HCT116 (cell line): ENCODE results near the gene SLC3A2. TPM values are rescaled to one million over a fixed set of nuclear protein-coding genes. Genes with fewer than 3 reads are reported as not detected.
A peak's percentile ranks its signal among the peaks of the same experiment; 100 is the strongest.

ENCODE experiments used
- ATAC-seq: fragments of 200-7000 bp; cut with Tn5 transposase; 2 replicates; pipeline ENCODE4 v1.9.1; 2020; ENCODE audit warnings: mild to moderate bottlenecking, moderate library complexity
- BruUV-seq: library from RNA; stranded (reverse); fragments of 400-500 nt; replicated peaks from 2 replicates; lab custom pipeline; 2021; lab: Mats Ljungman, UMichigan
- CTCF ChIA-PET: fragments of 300-600 bp; sonication (Branson Sonifier 250); formaldehyde crosslinking; loops from one replicate; lab custom pipeline; 2021; ENCODE audit warnings: antibody characterized with exemption; lab: Charles Lee
- POLR2A ChIA-PET: fragments of 300-600, 350-600 bp; sonication (Branson Sonifier 250); formaldehyde crosslinking; loops from one replicate; lab custom pipeline; 2021; ENCODE audit warnings: antibody characterized with exemption; lab: Charles Lee
- RAD21 ChIA-PET, 2 experiments: fragments of 300-600 bp; sonication (Branson Sonifier 250); formaldehyde crosslinking; loops; one replicate each; lab custom pipeline; 2023; ENCODE audit warnings: low total read pairs in 2 of 2; ENCODE audit not compliant: uncharacterized antibody in 2 of 2, unreplicated experiment in 2 of 2, low non-redundant PET in 1 of 2; lab: Charles Lee
- DNase-seq: peaks from one replicate; pipeline ENCODE4 v3.0.0-alpha.2; 2010; ENCODE audit warnings: low read depth, low spot score
- H2AFZ ChIP-seq: fragments of 200-600 bp; shearing (Covaris generic), sonication (generic); 2 replicates; pipeline ENCODE4 v1.6.1; 2017; ENCODE audit warnings: low read depth, mixed run types, mixed read lengths, antibody characterized with exemption, low read length; ENCODE audit not compliant: poor library complexity, severe bottlenecking
- H3K27ac ChIP-seq: 2 replicates; pipeline ENCODE4 v1.5.1; 2012; ENCODE audit warnings: low read depth, low read length
- H3K27me3 ChIP-seq: fragments of 200-600 bp; sonication (generic); 2 replicates; pipeline ENCODE4 v1.6.1; 2016; ENCODE audit warnings: mixed run types, low read length, mixed read lengths; ENCODE audit not compliant: insufficient read depth
- H3K36me3 ChIP-seq, 2 experiments: fragments of 200-500 bp in 1 of 2; fragments of 200-600 bp in 1 of 2; sonication (Bioruptor generic) in 1 of 2; sonication (generic) in 1 of 2; 2 replicates each; pipeline versions ENCODE4 v1.5.1 to v1.6.1; 2014 to 2016; ENCODE audit warnings: low read length in 2 of 2, inconsistent platforms in 1 of 2, mixed read lengths in 1 of 2, mixed run types in 1 of 2; ENCODE audit not compliant: insufficient read depth in 2 of 2, control insufficient read depth in 1 of 2
- H3K4me1 ChIP-seq, 2 experiments: fragments of 200-600 bp in 1 of 2; sonication (generic) in 1 of 2; 2 replicates each; pipeline versions ENCODE4 v1.5.1 to v1.6.1; 2012 to 2017; ENCODE audit warnings: low read length in 2 of 2, inconsistent platforms in 1 of 2, mild to moderate bottlenecking in 1 of 2, mixed read lengths in 1 of 2, mixed run types in 1 of 2, moderate library complexity in 1 of 2; ENCODE audit not compliant: insufficient read depth in 2 of 2, control insufficient read depth in 1 of 2
- H3K4me2 ChIP-seq: fragments of 200-600 bp; sonication (generic); 2 replicates; pipeline ENCODE4 v1.6.1; 2017; ENCODE audit warnings: mixed run types, low read length, mixed read lengths
- H3K4me3 ChIP-seq, 2 experiments: fragments of 200-600 bp in 1 of 2; sonication (generic) in 1 of 2; replicated peaks in 1 of 2; 2 replicates each; pipeline ENCODE4 v1.5.1; 2011 to 2016; ENCODE audit warnings: low read length in 2 of 2, control low read depth in 1 of 2, low read depth in 1 of 2, mild to moderate bottlenecking in 1 of 2, mixed read lengths in 1 of 2, mixed run types in 1 of 2
- H3K79me2 ChIP-seq: fragments of 200-600 bp; sonication (generic); 2 replicates; pipeline ENCODE4 v1.6.1; 2017; ENCODE audit warnings: mild to moderate bottlenecking, mixed run types, low read length, moderate library complexity, mixed read lengths; ENCODE audit not compliant: insufficient read depth
- H3K9ac ChIP-seq: fragments of 200-600 bp; sonication (generic); 2 replicates; pipeline ENCODE4 v1.6.1; 2016; ENCODE audit warnings: low read length, mixed read lengths
- H3K9me2 ChIP-seq: fragments of 200-600 bp; sonication (generic), shearing (Covaris generic); 2 replicates; pipeline ENCODE4 v1.6.1; 2017; ENCODE audit warnings: mixed run types, mild to moderate bottlenecking, moderate library complexity; ENCODE audit not compliant: insufficient read depth
- H3K9me3 ChIP-seq, 2 experiments: fragments of 200-500 bp in 1 of 2; fragments of 200-600 bp in 1 of 2; sonication (Bioruptor generic) in 1 of 2; sonication (generic) in 1 of 2; 2 replicates each; pipeline ENCODE4 v1.6.1; 2014 to 2017; ENCODE audit warnings: low read length in 2 of 2, mixed read lengths in 2 of 2, inconsistent platforms in 1 of 2, low read depth in 1 of 2, mild to moderate bottlenecking in 1 of 2, mixed run types in 1 of 2, moderate library complexity in 1 of 2; ENCODE audit not compliant: control insufficient read depth in 1 of 2, insufficient read depth in 1 of 2
- H4K20me1 ChIP-seq: fragments of 200-600 bp; sonication (generic), shearing (Covaris generic); 2 replicates; pipeline ENCODE4 v1.6.1; 2017; ENCODE audit warnings: mixed run types, mild to moderate bottlenecking, moderate library complexity; ENCODE audit not compliant: insufficient read depth
- ATF3 ChIP-seq: IDR thresholded peaks from 2 replicates; pipeline ENCODE4 v1.6.1; 2012
- CTCF ChIP-seq, 3 experiments: fragments of 200-600 bp in 1 of 3; sonication (generic) in 1 of 3; IDR thresholded peaks in 2 of 3; conservative IDR thresholded peaks in 1 of 3; 2 replicates each; pipeline ENCODE4 v1.5.1; 2012 to 2017; ENCODE audit warnings: low read depth in 2 of 3, low read length in 2 of 3, antibody characterized with exemption in 1 of 3, borderline replicate concordance in 1 of 3, control low read depth in 1 of 3, mild to moderate bottlenecking in 1 of 3, mixed read lengths in 1 of 3, mixed run types in 1 of 3, moderate library complexity in 1 of 3; ENCODE audit not compliant: insufficient read depth in 1 of 3
- EGR1 ChIP-seq: IDR thresholded peaks from 2 replicates; pipeline ENCODE4 v1.6.1; 2012; ENCODE audit warnings: low read depth
- EZH2 ChIP-seq: fragments of 200-600 bp; sonication (generic); IDR thresholded peaks from 2 replicates; pipeline ENCODE4 v1.6.1; 2017; ENCODE audit warnings: antibody characterized with exemption, mixed run types
- EZH2phosphoT487 ChIP-seq: fragments of 200-600 bp; IDR thresholded peaks from 2 replicates; pipeline ENCODE4 v1.6.1; 2018; ENCODE audit warnings: antibody characterized with exemption, borderline replicate concordance
- FOSL1 ChIP-seq: IDR thresholded peaks from 2 replicates; pipeline ENCODE4 v1.6.1; 2012; ENCODE audit warnings: low read depth
- RAD21 ChIP-seq: IDR thresholded peaks from 2 replicates; pipeline ENCODE4 v1.6.1; 2012; ENCODE audit warnings: low read depth, mild to moderate bottlenecking
- REST ChIP-seq: IDR thresholded peaks from 2 replicates; pipeline ENCODE4 v1.6.1; 2012; ENCODE audit warnings: low read depth
- YY1 ChIP-seq: IDR thresholded peaks from 2 replicates; pipeline ENCODE4 v1.6.1; 2011; ENCODE audit warnings: low read length, low read depth, moderate library complexity, mild to moderate bottlenecking; ENCODE audit not compliant: insufficient replicate concordance; ENCODE audit errors: extremely low read depth
- ZNF274 ChIP-seq: fragments of 200-500 bp; sonication (Bioruptor generic); IDR thresholded peaks from 2 replicates; pipeline ENCODE4 v1.6.1; 2014; ENCODE audit warnings: mild to moderate bottlenecking, low read depth, low read length, inconsistent platforms
- intact Hi-C: fragments of 100-400 bp; cut with micrococcal nuclease; formaldehyde crosslinking; loops from 2 replicates; pipeline ENCODE4 v1.10.0; 2022
- total RNA-seq: library from RNA; stranded (reverse); gene quantifications from one replicate; pipeline ENCODE4 v1.2.1, GENCODE V29; 2021; ENCODE audit not compliant: unreplicated experiment

The SLC3A2 gene
- total RNA-seq, 1 experiment from 2014 or later = 418 TPM

GRCh38 chr11:62857541-62857982 is 23.1 kb upstream of the SLC3A2 start:
- Histone ChIP-seq H3K27me3 (no peaks in the 10 kb centered on the region), H2AFZ (no peak overlapping the region)
- TF ChIP-seq REST = no peak
- no peak for TF ChIP-seq FOSL1
- no peak for TF ChIP-seq EZH2
- TF ChIP-seq EZH2phosphoT487 = no peak
- TF ChIP-seq ZNF274 = no peak
- no peak for TF ChIP-seq RAD21
- no peak for TF ChIP-seq YY1
- no peak for TF ChIP-seq EGR1
- no peak for TF ChIP-seq CTCF (IDR thresholded peaks at IDR 0.05 in 2 of 3, conservative IDR thresholded peaks at IDR 0.05 in 1 of 3; ENCODE audit: borderline replicate concordance in 1 of 3, insufficient read depth in 1 of 3, low read depth in 2 of 3, low read length in 2 of 3)
- TF ChIP-seq ATF3 = no peak
- TF ChIP-seq, all 23 proteins: peak for 0
- DNase-seq (no peak), ATAC-seq (no peak)
- peak overlapping the region; percentile 92 for H3K4me2 ChIP-seq
- H3K4me1 ChIP-seq = peaks cover 42 to 61% of the 10 kb centered on the region in 2 experiments
- peaks cover 25% of the 10 kb centered on the region for H4K20me1 ChIP-seq
- H3K79me2 ChIP-seq = peaks cover 96% of the 10 kb centered on the region
- intact Hi-C loops = no loop called here
- H3K9me3 ChIP-seq = no peaks in the 10 kb centered on the region
- peak overlapping the region; percentile 74 to 83 for H3K4me3 ChIP-seq
- POLR2A ChIA-PET = interaction anchor here (2.0 to 9.9 kb wide), 5 partner anchors 8 to 26 kb away, joined by 5 to 343 read pairs (median 18); partner anchors contain the start of genes STX5 and WDR74
- peak overlapping the region; percentile 85 for H3K27ac ChIP-seq
- no peaks in the 10 kb centered on the region for H3K9me2 ChIP-seq
- H3K9ac ChIP-seq = peak overlapping the region; percentile 94
- H3K36me3 ChIP-seq = peaks cover 25 to 34% of the 10 kb centered on the region in 2 experiments
- RAD21 ChIA-PET = interaction anchor here in 1 of 2 experiments (0.6 kb wide), 1 partner anchor 42 kb away, joined by 4 read pairs; no protein-coding TSS in a partner anchor
- CTCF ChIA-PET = interaction anchor here (1.0 kb wide), 1 partner anchor 71 kb away, joined by 6 read pairs; no protein-coding TSS in a partner anchor
- BruUV-seq = no TSS peak
